HEK293T (cell line): ENCODE measurements around the gene CCDC33.

ENCODE experiments used
- CTCF ChIA-PET: fragments of 350-600 bp; formaldehyde crosslinking; extraction: SDS; loops from one replicate; lab custom pipeline; 2021; ENCODE audit warnings: antibody characterized with exemption, inconsistent platforms; lab: Yijun Ruan, JAX
- POLR2A ChIA-PET: fragments of 350-600 bp; formaldehyde crosslinking; extraction: SDS; loops from one replicate; lab custom pipeline; 2020; ENCODE audit warnings: antibody characterized with exemption, inconsistent platforms; lab: Yijun Ruan, JAX
- DNase-seq: peaks from one replicate; pipeline ENCODE4 v3.0.0; 2012; ENCODE audit warnings: mixed read lengths; ENCODE audit errors: extremely low spot score
- ARNT ChIP-seq: fragments of 450-650 bp; IDR thresholded peaks from 2 replicates; pipeline ENCODE4 v1.6.1; 2017; ENCODE audit warnings: mild to moderate bottlenecking
- BHLHE40 ChIP-seq: fragments of 450-650 bp; IDR thresholded peaks from 2 replicates; pipeline ENCODE4 v1.6.1; 2016; ENCODE audit warnings: mild to moderate bottlenecking, moderate library complexity, borderline replicate concordance
- CTBP1 ChIP-seq: fragments of 450-650 bp; IDR thresholded peaks from 2 replicates; pipeline ENCODE4 v1.6.1; 2016; ENCODE audit warnings: borderline replicate concordance
- ELF4 ChIP-seq: fragments of 450-650 bp; IDR thresholded peaks from 2 replicates; pipeline ENCODE4 v1.6.1; 2017; ENCODE audit warnings: antibody characterized with exemption
- FOXA1 ChIP-seq: fragments of 450-650 bp; IDR thresholded peaks from 2 replicates; pipeline ENCODE4 v1.6.1; 2016; ENCODE audit warnings: mild to moderate bottlenecking
- FOXK2 ChIP-seq: fragments of 450-650 bp; IDR thresholded peaks from 2 replicates; pipeline ENCODE4 v1.6.1; 2016; ENCODE audit warnings: mild to moderate bottlenecking
- FOXM1 ChIP-seq: fragments of 450-650 bp; IDR thresholded peaks from 2 replicates; pipeline ENCODE4 v1.6.1; 2017; ENCODE audit warnings: mild to moderate bottlenecking, borderline replicate concordance
- HDGF ChIP-seq: fragments of 450-650 bp; IDR thresholded peaks from 2 replicates; pipeline ENCODE4 v1.6.1; 2017; ENCODE audit warnings: antibody characterized with exemption, borderline replicate concordance
- L3MBTL2 ChIP-seq: fragments of 450-650 bp; conservative IDR thresholded peaks from 2 replicates; pipeline ENCODE4 v1.6.1; 2016; ENCODE audit warnings: mild to moderate bottlenecking
- LEF1 ChIP-seq: fragments of 450-650 bp; IDR thresholded peaks from 2 replicates; pipeline ENCODE4 v1.6.1; 2017; ENCODE audit warnings: mild to moderate bottlenecking, borderline replicate concordance
- NFRKB ChIP-seq: fragments of 450-650 bp; IDR thresholded peaks from 2 replicates; pipeline ENCODE4 v1.6.1; 2016; ENCODE audit warnings: mild to moderate bottlenecking, moderate library complexity
- PKNOX1 ChIP-seq: fragments of 450-650 bp; IDR thresholded peaks from 2 replicates; pipeline ENCODE4 v1.6.1; 2016
- SP1 ChIP-seq: fragments of 450-650 bp; IDR thresholded peaks from 2 replicates; pipeline ENCODE4 v1.6.1; 2017
- SUZ12 ChIP-seq: fragments of 450-650 bp; IDR thresholded peaks from 2 replicates; pipeline ENCODE4 v1.6.1; 2016; ENCODE audit warnings: mild to moderate bottlenecking
- TARDBP ChIP-seq: fragments of 450-650 bp; IDR thresholded peaks from 2 replicates; pipeline ENCODE4 v1.6.1; 2016
- ZNF384 ChIP-seq: fragments of 450-650 bp; IDR thresholded peaks from 2 replicates; pipeline ENCODE4 v1.6.1; 2016

CCDC33 gene

GRCh38 chr15:74335396-74335795 lies 99.3 kb downstream of the CCDC33 start:
- POLR2A ChIA-PET: interaction anchor here (1.7 kb wide), 1 partner anchor 425 kb away, joined by 3 read pairs; no protein-coding TSS in a partner anchor
- DNase-seq: no peak
- CTCF ChIA-PET: interaction anchor here (1.0 to 1.9 kb wide), 2 partner anchors 15 to 24 kb away, joined by 4 read pairs; no protein-coding TSS in a partner anchor
- TF ChIP-seq FOXM1 (no peak), LEF1 (no peak), NFRKB (no peak), FOXA1 (no peak), TARDBP (no peak), BHLHE40 (no peak)

GRCh38 chr15:74336061-74337005 lies 100.2 kb downstream of the CCDC33 start:
- ChIA-PET CTCF (interaction anchor here (0.6 to 1.9 kb wide), 2 partner anchors 25 to 599 kb away, joined by 4 to 5 read pairs; no protein-coding TSS in a partner anchor), POLR2A (interaction anchor here (1.7 kb wide), 1 partner anchor 424 kb away, joined by 3 read pairs; no protein-coding TSS in a partner anchor)
- no peak for DNase-seq
- TF ChIP-seq BHLHE40 (no peak), FOXK2 (no peak), HDGF (no peak)

- CTCF ChIA-PET: interaction anchor here (0.6 kb wide), 1 partner anchor 598 kb away, joined by 5 read pairs; no protein-coding TSS in a partner anchor
- TF ChIP-seq PKNOX1 (no peak), ARNT (no peak), FOXM1 (no peak), BHLHE40 (no peak), SUZ12 (no peak), L3MBTL2 (no peak), NFRKB (no peak), FOXK2 (no peak), ELF4 (no peak), ZNF384 (no peak), HDGF (no peak), FOXA1 (no peak)
- POLR2A ChIA-PET: no interaction called here
- no peak for DNase-seq
Measured at GRCh38 chr15:74337146-74337545, 101.0 kb downstream of the CCDC33 start.

GRCh38 chr15:74337607-74338211 lies 101.6 kb downstream of the CCDC33 start:
- no peak for TF ChIP-seq L3MBTL2
- TF ChIP-seq ELF4: no peak
- no peak for TF ChIP-seq SUZ12
- TF ChIP-seq ZNF384: no peak
- no peak for TF ChIP-seq TARDBP
- no peak for TF ChIP-seq SP1
- TF ChIP-seq FOXK2: no peak
- TF ChIP-seq FOXA1: no peak
- ChIA-PET CTCF (no interaction called here), POLR2A (no interaction called here)
- DNase-seq: no peak

- TF ChIP-seq CTBP1 (no peak), SP1 (no peak), ARNT (no peak), TARDBP (no peak), FOXA1 (no peak), BHLHE40 (no peak), FOXM1 (no peak), ELF4 (no peak), ZNF384 (no peak), LEF1 (no peak), FOXK2 (no peak), SUZ12 (no peak), HDGF (no peak), NFRKB (no peak), L3MBTL2 (no peak), PKNOX1 (no peak)
- ChIA-PET POLR2A (no interaction called here), CTCF (no interaction called here)
Measured at GRCh38 chr15:74338676-74339075, 102.5 kb downstream of the CCDC33 start.

GRCh38 chr15:74339371-74339770 lies 103.2 kb downstream of the CCDC33 start:
- no peak for DNase-seq
- POLR2A ChIA-PET: interaction anchor here (1.1 kb wide), 1 partner anchor 15 kb away, joined by 3 read pairs; no protein-coding TSS in a partner anchor
- TF ChIP-seq FOXA1 (no peak), FOXM1 (no peak), NFRKB (no peak), CTBP1 (no peak), ARNT (no peak), SP1 (no peak), L3MBTL2 (no peak), ELF4 (no peak), PKNOX1 (no peak), BHLHE40 (no peak), TARDBP (no peak), ZNF384 (no peak), FOXK2 (no peak), SUZ12 (no peak), HDGF (no peak), LEF1 (no peak)
- CTCF ChIA-PET: no interaction called here

More at GRCh38 chr15:74338676-74339075, 102.5 kb downstream of the CCDC33 start:
- no peak for DNase-seq
